ENCODE results near the gene FKBP9. TPM values are rescaled to one million over a fixed set of nuclear protein-coding genes. Genes with fewer than 3 reads are reported as not detected.

The FKBP9 gene

GRCh38 chr7:33053721-33054120 is 96.5 kb downstream of the FKBP9 start:
- peaks cover 6% of the 10 kb centered on the region for H3K4me1 ChIP-seq (ENCODE audit: control insufficient read depth, insufficient read depth, low read depth, low read length)
- 92% methylated on average over 1 of the region's 1 CpG for WGBS
- H2BK15ac ChIP-seq (ENCODE audit: low read depth, poor library complexity, severe bottlenecking) = no peak overlapping the region
- no peak overlapping the region for H2AFZ ChIP-seq (ENCODE audit: low read depth, low read length)
- no peak overlapping the region for H2AK5ac ChIP-seq (ENCODE audit: low read length, severe bottlenecking)
- H3K23ac ChIP-seq (ENCODE audit: low read length in 2 of 2) = no peak overlapping the region
- H4K91ac ChIP-seq (ENCODE audit: low read length) = no peak overlapping the region
- H3K4me2 ChIP-seq (ENCODE audit: low read length, poor library complexity, severe bottlenecking) = no peak overlapping the region
- no peak overlapping the region for H3K14ac ChIP-seq (ENCODE audit: low read length in 2 of 2)
- H3K36me3 ChIP-seq (ENCODE audit: control insufficient read depth in 1 of 2, insufficient read depth in 2 of 2, low read depth in 1 of 2, low read length in 2 of 2) = no peaks in the 10 kb centered on the region
- no peak overlapping the region for H3K4me3 ChIP-seq (ENCODE audit: insufficient read depth in 1 of 2, low read depth in 1 of 2, low read length in 2 of 2)
- H3K4ac ChIP-seq (ENCODE audit: low read depth in 1 of 2, low read length in 2 of 2) = no peak overlapping the region
- no peak overlapping the region for H2BK120ac ChIP-seq (ENCODE audit: low read depth, low read length)
- DNase-seq = no peak
- H3K27ac ChIP-seq (ENCODE audit: low read length, poor library complexity, severe bottlenecking) = no peak overlapping the region
- H2BK12ac ChIP-seq (ENCODE audit: low read length in 2 of 2) = no peak overlapping the region
- no peaks in the 10 kb centered on the region for H3K27me3 ChIP-seq (ENCODE audit: control insufficient read depth in 1 of 2, insufficient read depth in 1 of 2, low read length in 2 of 2)
- H3K79me1 ChIP-seq (replicated peaks; ENCODE audit: low read length, poor library complexity, severe bottlenecking) = peaks cover 1% of the 10 kb centered on the region
- no peak overlapping the region for H3K18ac ChIP-seq (ENCODE audit: low read depth in 1 of 2, low read length in 2 of 2)
- H2BK5ac ChIP-seq (ENCODE audit: low read depth, low read length, poor library complexity, severe bottlenecking) = no peak overlapping the region
- no peak overlapping the region for H3K9ac ChIP-seq (ENCODE audit: low read length)
- H4K8ac ChIP-seq (ENCODE audit: low read length) = no peak overlapping the region
- no peaks in the 10 kb centered on the region for H3K9me3 ChIP-seq (ENCODE audit: control insufficient read depth, low read length)

- DNase-seq = no peak
- H3K18ac ChIP-seq (ENCODE audit: low read depth in 1 of 2, low read length in 2 of 2) = no peak overlapping the region
- H3K9ac ChIP-seq (ENCODE audit: low read length) = no peak overlapping the region
- no peak overlapping the region for H4K8ac ChIP-seq (ENCODE audit: low read length)
- no peak overlapping the region for H3K23ac ChIP-seq (ENCODE audit: low read length in 2 of 2)
- no peak overlapping the region for H2BK15ac ChIP-seq (ENCODE audit: low read depth, poor library complexity, severe bottlenecking)
- H2BK5ac ChIP-seq (ENCODE audit: low read depth, low read length, poor library complexity, severe bottlenecking) = no peak overlapping the region
- no peak overlapping the region for H2AFZ ChIP-seq (ENCODE audit: low read depth, low read length)
- H3K9me3 ChIP-seq (ENCODE audit: control insufficient read depth, low read length) = no peaks in the 10 kb centered on the region
- no peaks in the 10 kb centered on the region for H3K36me3 ChIP-seq (ENCODE audit: control insufficient read depth in 1 of 2, insufficient read depth in 2 of 2, low read depth in 1 of 2, low read length in 2 of 2)
- no peak overlapping the region for H4K91ac ChIP-seq (ENCODE audit: low read length)
- no peak overlapping the region for H3K14ac ChIP-seq (ENCODE audit: low read length in 2 of 2)
- peaks cover 1% of the 10 kb centered on the region for H3K79me1 ChIP-seq (replicated peaks; ENCODE audit: low read length, poor library complexity, severe bottlenecking)
- no peak overlapping the region for H3K27ac ChIP-seq (ENCODE audit: low read length, poor library complexity, severe bottlenecking)
- no peaks in the 10 kb centered on the region for H3K27me3 ChIP-seq (ENCODE audit: control insufficient read depth in 1 of 2, insufficient read depth in 1 of 2, low read length in 2 of 2)
- 96% methylated on average over 1 of the region's 2 CpGs for WGBS
- H3K4me1 ChIP-seq (ENCODE audit: control insufficient read depth, insufficient read depth, low read depth, low read length) = peaks cover 6% of the 10 kb centered on the region
- H2AK5ac ChIP-seq (ENCODE audit: low read length, severe bottlenecking) = no peak overlapping the region
- no peak overlapping the region for H3K4me2 ChIP-seq (ENCODE audit: low read length, poor library complexity, severe bottlenecking)
- H2BK120ac ChIP-seq (ENCODE audit: low read depth, low read length) = no peak overlapping the region
- no peak overlapping the region for H3K4ac ChIP-seq (ENCODE audit: low read depth in 1 of 2, low read length in 2 of 2)
- no peak overlapping the region for H2BK12ac ChIP-seq (ENCODE audit: low read length in 2 of 2)
- H3K4me3 ChIP-seq (ENCODE audit: insufficient read depth in 1 of 2, low read depth in 1 of 2, low read length in 2 of 2) = no peak overlapping the region
Observed at GRCh38 chr7:33054261-33054964, 97.2 kb downstream of the FKBP9 start.

GRCh38 chr7:33055158-33055557 is 97.9 kb downstream of the FKBP9 start:
- DNase-seq = no peak
- H3K4ac ChIP-seq (ENCODE audit: low read depth in 1 of 2, low read length in 2 of 2) = no peak overlapping the region
- no peak overlapping the region for H3K4me3 ChIP-seq (ENCODE audit: insufficient read depth in 1 of 2, low read depth in 1 of 2, low read length in 2 of 2)
- no peak overlapping the region for H2BK5ac ChIP-seq (ENCODE audit: low read depth, low read length, poor library complexity, severe bottlenecking)
- peaks cover 1% of the 10 kb centered on the region for H3K79me1 ChIP-seq (replicated peaks; ENCODE audit: low read length, poor library complexity, severe bottlenecking)
- H4K8ac ChIP-seq (ENCODE audit: low read length) = no peak overlapping the region
- H2BK12ac ChIP-seq (ENCODE audit: low read length in 2 of 2) = no peak overlapping the region
- no peak overlapping the region for H3K9ac ChIP-seq (ENCODE audit: low read length)
- H3K9me3 ChIP-seq (ENCODE audit: control insufficient read depth, low read length) = no peaks in the 10 kb centered on the region
- no peak overlapping the region for H2BK15ac ChIP-seq (ENCODE audit: low read depth, poor library complexity, severe bottlenecking)
- no peak overlapping the region for H2AFZ ChIP-seq (ENCODE audit: low read depth, low read length)
- no peak overlapping the region for H4K91ac ChIP-seq (ENCODE audit: low read length)
- 94% methylated on average over 3 of the region's 5 CpGs for WGBS
- H3K23ac ChIP-seq (ENCODE audit: low read length in 2 of 2) = no peak overlapping the region
- no peak overlapping the region for H3K18ac ChIP-seq (ENCODE audit: low read depth in 1 of 2, low read length in 2 of 2)
- H2AK5ac ChIP-seq (ENCODE audit: low read length, severe bottlenecking) = no peak overlapping the region
- H3K14ac ChIP-seq (ENCODE audit: low read length in 2 of 2) = no peak overlapping the region
- H3K27ac ChIP-seq (ENCODE audit: low read length, poor library complexity, severe bottlenecking) = no peak overlapping the region
- H3K4me2 ChIP-seq (ENCODE audit: low read length, poor library complexity, severe bottlenecking) = no peak overlapping the region
- no peaks in the 10 kb centered on the region for H3K27me3 ChIP-seq (ENCODE audit: control insufficient read depth in 1 of 2, insufficient read depth in 1 of 2, low read length in 2 of 2)
- H2BK120ac ChIP-seq (ENCODE audit: low read depth, low read length) = no peak overlapping the region
- peaks cover 8% of the 10 kb centered on the region for H3K4me1 ChIP-seq (ENCODE audit: control insufficient read depth, insufficient read depth, low read depth, low read length)
- H3K36me3 ChIP-seq (ENCODE audit: control insufficient read depth in 1 of 2, insufficient read depth in 2 of 2, low read depth in 1 of 2, low read length in 2 of 2) = no peaks in the 10 kb centered on the region

Small RNA genes within 50 kb of the gene (small RNA-seq; reads per million reads assigned to genes)
- gene AC083863.1 (ENCODE audit: low read depth) = not detected
- gene RN7SL505P (ENCODE audit: low read depth) = not detected
- gene RNU6-388P (ENCODE audit: low read depth) = not detected
- gene RPS29P14 (ENCODE audit: low read depth) = not detected

Data from mesenchymal stem cell (in vitro differentiated cells and primary cell).